ENCODE measurements around the gene ADAM15. TPM values are rescaled to one million over a fixed set of nuclear protein-coding genes. Genes with fewer than 3 reads are reported as not detected.

ADAM15 gene
- total RNA-seq, 1 experiment from 2014 or later: 38.4 TPM

DNA sequence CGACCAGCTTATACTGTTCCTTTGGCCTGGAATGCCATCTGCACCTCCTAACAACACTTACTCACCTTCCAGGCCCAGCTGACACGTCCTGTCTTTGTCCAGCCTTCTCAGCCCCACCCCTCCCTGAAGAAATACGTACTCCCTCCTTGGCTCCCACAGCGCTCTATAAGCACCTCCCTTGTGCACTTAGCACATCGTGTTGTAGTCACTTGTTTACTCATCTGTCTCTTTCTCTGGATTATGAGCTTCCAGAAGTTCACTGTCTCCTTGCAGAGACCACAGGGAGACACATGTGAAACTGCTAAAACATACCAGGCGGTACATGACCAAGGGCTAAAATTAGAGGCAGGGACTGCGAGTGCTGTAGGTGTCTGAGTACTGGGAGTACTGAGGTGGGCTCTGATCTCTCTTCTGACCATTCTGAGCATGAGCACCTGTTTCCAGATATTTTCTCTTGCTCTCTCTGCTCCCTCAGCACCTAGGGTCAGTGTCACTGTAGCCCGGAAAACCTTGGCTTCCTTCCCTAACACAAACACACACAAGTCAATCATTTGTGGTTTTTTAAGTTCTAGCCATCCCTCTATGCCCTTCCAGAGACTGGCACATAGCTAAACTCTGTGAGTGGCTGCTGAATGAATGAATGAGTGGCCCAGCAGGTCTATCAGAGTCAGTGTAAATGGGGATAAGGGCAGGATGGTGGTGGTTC is 12.4 kb upstream of the ADAM15 start:
- Mint-ChIP-seq H3K27ac (no peak overlapping the region), H3K9me3 (no peaks in the 10 kb centered on the region), H3K4me3 (no peak overlapping the region), H3K27me3 (ENCODE audit: low read depth) (peaks cover 10% of the 10 kb centered on the region), H3K36me3 (no peaks in the 10 kb centered on the region), H3K4me1 (no peaks in the 10 kb centered on the region; the same call in 1 of the 2 replicates)
- no peak for ATAC-seq
- ChIA-PET POLR2A (no interaction called here), CTCF (interaction anchor here (1.5 to 5.5 kb wide), 3 partner anchors 12 to 46 kb away, joined by 6 to 27 read pairs (median 20); partner anchors contain the start of gene ADAM15)
- DNase-seq (ENCODE audit: low spot score): no peak
- TF ChIP-seq, protein P1, sequence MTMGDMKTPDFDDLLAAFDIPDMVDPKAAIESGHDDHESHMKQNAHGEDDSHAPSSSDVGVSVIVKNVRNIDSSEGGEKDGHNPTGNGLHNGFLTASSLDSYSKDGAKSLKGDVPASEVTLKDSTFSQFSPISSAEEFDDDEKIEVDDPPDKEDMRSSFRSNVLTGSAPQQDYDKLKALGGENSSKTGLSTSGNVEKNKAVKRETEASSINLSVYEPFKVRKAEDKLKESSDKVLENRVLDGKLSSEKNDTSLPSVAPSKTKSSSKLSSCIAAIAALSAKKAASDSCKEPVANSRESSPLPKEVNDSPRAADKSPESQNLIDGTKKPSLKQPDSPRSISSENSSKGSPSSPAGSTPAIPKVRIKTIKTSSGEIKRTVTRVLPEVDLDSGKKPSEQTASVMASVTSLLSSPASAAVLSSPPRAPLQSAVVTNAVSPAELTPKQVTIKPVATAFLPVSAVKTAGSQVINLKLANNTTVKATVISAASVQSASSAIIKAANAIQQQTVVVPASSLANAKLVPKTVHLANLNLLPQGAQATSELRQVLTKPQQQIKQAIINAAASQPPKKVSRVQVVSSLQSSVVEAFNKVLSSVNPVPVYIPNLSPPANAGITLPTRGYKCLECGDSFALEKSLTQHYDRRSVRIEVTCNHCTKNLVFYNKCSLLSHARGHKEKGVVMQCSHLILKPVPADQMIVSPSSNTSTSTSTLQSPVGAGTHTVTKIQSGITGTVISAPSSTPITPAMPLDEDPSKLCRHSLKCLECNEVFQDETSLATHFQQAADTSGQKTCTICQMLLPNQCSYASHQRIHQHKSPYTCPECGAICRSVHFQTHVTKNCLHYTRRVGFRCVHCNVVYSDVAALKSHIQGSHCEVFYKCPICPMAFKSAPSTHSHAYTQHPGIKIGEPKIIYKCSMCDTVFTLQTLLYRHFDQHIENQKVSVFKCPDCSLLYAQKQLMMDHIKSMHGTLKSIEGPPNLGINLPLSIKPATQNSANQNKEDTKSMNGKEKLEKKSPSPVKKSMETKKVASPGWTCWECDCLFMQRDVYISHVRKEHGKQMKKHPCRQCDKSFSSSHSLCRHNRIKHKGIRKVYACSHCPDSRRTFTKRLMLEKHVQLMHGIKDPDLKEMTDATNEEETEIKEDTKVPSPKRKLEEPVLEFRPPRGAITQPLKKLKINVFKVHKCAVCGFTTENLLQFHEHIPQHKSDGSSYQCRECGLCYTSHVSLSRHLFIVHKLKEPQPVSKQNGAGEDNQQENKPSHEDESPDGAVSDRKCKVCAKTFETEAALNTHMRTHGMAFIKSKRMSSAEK (CRISPR knock-in tag; IDR thresholded peaks at IDR 0.05; ENCODE audit: borderline replicate concordance): no peak
- TF ChIP-seq NFATC4 (CRISPR knock-in tag; IDR thresholded peaks at IDR 0.05) (no peak), TEAD1 (CRISPR knock-in tag; IDR thresholded peaks at IDR 0.05) (no peak), SMAD4 (CRISPR knock-in tag; IDR thresholded peaks at IDR 0.05) (no peak), TCF7 (CRISPR knock-in tag; IDR thresholded peaks at IDR 0.05; ENCODE audit: low read depth) (no peak), CBFB (CRISPR knock-in tag; IDR thresholded peaks at IDR 0.05; ENCODE audit: low read depth) (no peak), ZNF317 (CRISPR knock-in tag; IDR thresholded peaks at IDR 0.05; ENCODE audit: borderline replicate concordance, low read depth) (no peak), ZBTB43 (CRISPR knock-in tag; IDR thresholded peaks at IDR 0.05) (no peak), E2F1 (CRISPR knock-in tag; IDR thresholded peaks at IDR 0.05) (no peak), FOXP1 (CRISPR knock-in tag; IDR thresholded peaks at IDR 0.05; ENCODE audit: borderline replicate concordance) (no peak), HMGA2 (CRISPR knock-in tag; IDR thresholded peaks at IDR 0.05) (no peak)
- TF ChIP-seq, protein P2, sequence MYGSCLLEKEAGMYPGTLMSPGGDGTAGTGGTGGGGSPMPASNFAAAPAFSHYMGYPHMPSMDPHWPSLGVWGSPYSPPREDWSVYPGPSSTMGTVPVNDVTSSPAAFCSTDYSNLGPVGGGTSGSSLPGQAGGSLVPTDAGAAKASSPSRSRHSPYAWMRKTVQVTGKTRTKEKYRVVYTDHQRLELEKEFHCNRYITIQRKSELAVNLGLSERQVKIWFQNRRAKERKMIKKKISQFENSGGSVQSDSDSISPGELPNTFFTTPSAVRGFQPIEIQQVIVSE (CRISPR knock-in tag; IDR thresholded peaks at IDR 0.05; ENCODE audit: borderline replicate concordance): no peak

GRCh38 chr1:155039308-155039669 is 11.8 kb upstream of the ADAM15 start:
- CTCF ChIA-PET: interaction anchor here (1.5 to 5.5 kb wide), 4 partner anchors 12 to 46 kb away, joined by 6 to 27 read pairs (median 15); partner anchors contain the start of gene ADAM15
- POLR2A ChIA-PET: no interaction called here
- Mint-ChIP-seq H3K27ac (no peak overlapping the region), H3K4me1 (peaks cover 2% of the 10 kb centered on the region), H3K36me3 (no peaks in the 10 kb centered on the region), H3K9me3 (no peaks in the 10 kb centered on the region), H3K4me3 (no peak overlapping the region), H3K27me3 (ENCODE audit: low read depth) (peaks cover 10% of the 10 kb centered on the region)
- TF ChIP-seq TEAD1 (CRISPR knock-in tag; IDR thresholded peaks at IDR 0.05) (no peak), E2F4 (CRISPR knock-in tag; IDR thresholded peaks at IDR 0.05; ENCODE audit: borderline replicate concordance, low read depth) (no peak), IRF1 (CRISPR knock-in tag; IDR thresholded peaks at IDR 0.05) (no peak)
- DNase-seq (ENCODE audit: low spot score): no peak
- no peak for ATAC-seq

Measured in WTC11 (cell line).